HCT116 (cell line): ENCODE results near the gene NEK8. TPM values are rescaled to one million over a fixed set of nuclear protein-coding genes. Genes with fewer than 3 reads are reported as not detected.

Experiments
- ATAC-seq: fragments of 200-7000 bp; cut with Tn5 transposase; 2 replicates; pipeline ENCODE4 v1.9.1; 2020; ENCODE audit warnings: mild to moderate bottlenecking, moderate library complexity
- BruUV-seq: library from RNA; stranded (reverse); fragments of 400-500 nt; replicated peaks from 2 replicates; lab custom pipeline; 2021; lab: Mats Ljungman, UMichigan
- CTCF ChIA-PET: fragments of 300-600 bp; sonication (Branson Sonifier 250); formaldehyde crosslinking; loops from one replicate; lab custom pipeline; 2021; ENCODE audit warnings: antibody characterized with exemption; lab: Charles Lee
- POLR2A ChIA-PET: fragments of 300-600, 350-600 bp; sonication (Branson Sonifier 250); formaldehyde crosslinking; loops from one replicate; lab custom pipeline; 2021; ENCODE audit warnings: antibody characterized with exemption; lab: Charles Lee
- RAD21 ChIA-PET, 2 experiments: fragments of 300-600 bp; sonication (Branson Sonifier 250); formaldehyde crosslinking; loops; one replicate each; lab custom pipeline; 2023; ENCODE audit warnings: low total read pairs in 2 of 2; ENCODE audit not compliant: uncharacterized antibody in 2 of 2, unreplicated experiment in 2 of 2, low non-redundant PET in 1 of 2; lab: Charles Lee
- DNase-seq: peaks from one replicate; pipeline ENCODE4 v3.0.0-alpha.2; 2010; ENCODE audit warnings: low read depth, low spot score
- H2AFZ ChIP-seq: fragments of 200-600 bp; shearing (Covaris generic), sonication (generic); 2 replicates; pipeline ENCODE4 v1.6.1; 2017; ENCODE audit warnings: low read depth, mixed run types, mixed read lengths, antibody characterized with exemption, low read length; ENCODE audit not compliant: poor library complexity, severe bottlenecking
- H3K27ac ChIP-seq: 2 replicates; pipeline ENCODE4 v1.5.1; 2012; ENCODE audit warnings: low read depth, low read length
- H3K27me3 ChIP-seq: fragments of 200-600 bp; sonication (generic); 2 replicates; pipeline ENCODE4 v1.6.1; 2016; ENCODE audit warnings: mixed run types, low read length, mixed read lengths; ENCODE audit not compliant: insufficient read depth
- H3K36me3 ChIP-seq, 2 experiments: fragments of 200-500 bp in 1 of 2; fragments of 200-600 bp in 1 of 2; sonication (Bioruptor generic) in 1 of 2; sonication (generic) in 1 of 2; 2 replicates each; pipeline versions ENCODE4 v1.5.1 to v1.6.1; 2014 to 2016; ENCODE audit warnings: low read length in 2 of 2, inconsistent platforms in 1 of 2, mixed read lengths in 1 of 2, mixed run types in 1 of 2; ENCODE audit not compliant: insufficient read depth in 2 of 2, control insufficient read depth in 1 of 2
- H3K4me1 ChIP-seq, 2 experiments: fragments of 200-600 bp in 1 of 2; sonication (generic) in 1 of 2; 2 replicates each; pipeline versions ENCODE4 v1.5.1 to v1.6.1; 2012 to 2017; ENCODE audit warnings: low read length in 2 of 2, inconsistent platforms in 1 of 2, mild to moderate bottlenecking in 1 of 2, mixed read lengths in 1 of 2, mixed run types in 1 of 2, moderate library complexity in 1 of 2; ENCODE audit not compliant: insufficient read depth in 2 of 2, control insufficient read depth in 1 of 2
- H3K4me2 ChIP-seq: fragments of 200-600 bp; sonication (generic); 2 replicates; pipeline ENCODE4 v1.6.1; 2017; ENCODE audit warnings: mixed run types, low read length, mixed read lengths
- H3K4me3 ChIP-seq, 2 experiments: fragments of 200-600 bp in 1 of 2; sonication (generic) in 1 of 2; replicated peaks in 1 of 2; 2 replicates each; pipeline ENCODE4 v1.5.1; 2011 to 2016; ENCODE audit warnings: low read length in 2 of 2, control low read depth in 1 of 2, low read depth in 1 of 2, mild to moderate bottlenecking in 1 of 2, mixed read lengths in 1 of 2, mixed run types in 1 of 2
- H3K79me2 ChIP-seq: fragments of 200-600 bp; sonication (generic); 2 replicates; pipeline ENCODE4 v1.6.1; 2017; ENCODE audit warnings: mild to moderate bottlenecking, mixed run types, low read length, moderate library complexity, mixed read lengths; ENCODE audit not compliant: insufficient read depth
- H3K9ac ChIP-seq: fragments of 200-600 bp; sonication (generic); 2 replicates; pipeline ENCODE4 v1.6.1; 2016; ENCODE audit warnings: low read length, mixed read lengths
- H3K9me2 ChIP-seq: fragments of 200-600 bp; sonication (generic), shearing (Covaris generic); 2 replicates; pipeline ENCODE4 v1.6.1; 2017; ENCODE audit warnings: mixed run types, mild to moderate bottlenecking, moderate library complexity; ENCODE audit not compliant: insufficient read depth
- H3K9me3 ChIP-seq, 2 experiments: fragments of 200-500 bp in 1 of 2; fragments of 200-600 bp in 1 of 2; sonication (Bioruptor generic) in 1 of 2; sonication (generic) in 1 of 2; 2 replicates each; pipeline ENCODE4 v1.6.1; 2014 to 2017; ENCODE audit warnings: low read length in 2 of 2, mixed read lengths in 2 of 2, inconsistent platforms in 1 of 2, low read depth in 1 of 2, mild to moderate bottlenecking in 1 of 2, mixed run types in 1 of 2, moderate library complexity in 1 of 2; ENCODE audit not compliant: control insufficient read depth in 1 of 2, insufficient read depth in 1 of 2
- H4K20me1 ChIP-seq: fragments of 200-600 bp; sonication (generic), shearing (Covaris generic); 2 replicates; pipeline ENCODE4 v1.6.1; 2017; ENCODE audit warnings: mixed run types, mild to moderate bottlenecking, moderate library complexity; ENCODE audit not compliant: insufficient read depth
- CBX3 ChIP-seq: IDR thresholded peaks from 2 replicates; pipeline ENCODE4 v1.6.1; 2012; ENCODE audit warnings: low read depth
- CEBPB ChIP-seq: IDR thresholded peaks from 2 replicates; pipeline ENCODE4 v1.6.1; 2012; ENCODE audit warnings: low read depth
- EGR1 ChIP-seq: IDR thresholded peaks from 2 replicates; pipeline ENCODE4 v1.6.1; 2012; ENCODE audit warnings: low read depth
- ELF1 ChIP-seq: IDR thresholded peaks from 2 replicates; pipeline ENCODE4 v1.6.1; 2012; ENCODE audit warnings: low read depth, borderline replicate concordance
- EZH2phosphoT487 ChIP-seq: fragments of 200-600 bp; IDR thresholded peaks from 2 replicates; pipeline ENCODE4 v1.6.1; 2018; ENCODE audit warnings: antibody characterized with exemption, borderline replicate concordance
- FOSL1 ChIP-seq: IDR thresholded peaks from 2 replicates; pipeline ENCODE4 v1.6.1; 2012; ENCODE audit warnings: low read depth
- JUND ChIP-seq: IDR thresholded peaks from 2 replicates; pipeline ENCODE4 v1.6.1; 2012
- RAD21 ChIP-seq: IDR thresholded peaks from 2 replicates; pipeline ENCODE4 v1.6.1; 2012; ENCODE audit warnings: low read depth, mild to moderate bottlenecking
- SIN3A ChIP-seq: IDR thresholded peaks from 2 replicates; pipeline ENCODE4 v1.6.1; 2012; ENCODE audit warnings: low read depth
- SP1 ChIP-seq: IDR thresholded peaks from 2 replicates; pipeline ENCODE4 v1.6.1; 2012; ENCODE audit warnings: low read depth
- SRF ChIP-seq: IDR thresholded peaks from 2 replicates; pipeline ENCODE4 v1.6.1; 2012; ENCODE audit warnings: low read depth
- YY1 ChIP-seq: IDR thresholded peaks from 2 replicates; pipeline ENCODE4 v1.6.1; 2011; ENCODE audit warnings: low read length, low read depth, moderate library complexity, mild to moderate bottlenecking; ENCODE audit not compliant: insufficient replicate concordance; ENCODE audit errors: extremely low read depth
- ZFX ChIP-seq: fragments of 450-650 bp; IDR thresholded peaks from 2 replicates; pipeline ENCODE4 v1.6.1; 2017
- ZNF274 ChIP-seq: fragments of 200-500 bp; sonication (Bioruptor generic); IDR thresholded peaks from 2 replicates; pipeline ENCODE4 v1.6.1; 2014; ENCODE audit warnings: mild to moderate bottlenecking, low read depth, low read length, inconsistent platforms
- intact Hi-C: fragments of 100-400 bp; cut with micrococcal nuclease; formaldehyde crosslinking; loops from 2 replicates; pipeline ENCODE4 v1.10.0; 2022
- total RNA-seq: library from RNA; stranded (reverse); gene quantifications from one replicate; pipeline ENCODE4 v1.2.1, GENCODE V29; 2021; ENCODE audit not compliant: unreplicated experiment
- TF ChIP-seq, protein P1 (sequence below): IDR thresholded peaks from 2 replicates; pipeline ENCODE4 v1.6.1; 2012; ENCODE audit warnings: low read depth
- TF ChIP-seq, protein P2 (sequence below), 3 experiments: fragments of 200-600 bp in 1 of 3; sonication (generic) in 1 of 3; IDR thresholded peaks in 2 of 3; conservative IDR thresholded peaks in 1 of 3; 2 replicates each; pipeline ENCODE4 v1.5.1; 2012 to 2017; ENCODE audit warnings: low read depth in 2 of 3, low read length in 2 of 3, antibody characterized with exemption in 1 of 3, borderline replicate concordance in 1 of 3, control low read depth in 1 of 3, mild to moderate bottlenecking in 1 of 3, mixed read lengths in 1 of 3, mixed run types in 1 of 3, moderate library complexity in 1 of 3; ENCODE audit not compliant: insufficient read depth in 1 of 3
- TF ChIP-seq, protein P3 (sequence below): IDR thresholded peaks from 2 replicates; pipeline ENCODE4 v1.6.1; 2012
- TF ChIP-seq, protein P4 (sequence below): IDR thresholded peaks from 2 replicates; pipeline ENCODE4 v1.6.1; 2011; ENCODE audit warnings: mild to moderate bottlenecking, low read length, moderate library complexity; ENCODE audit not compliant: insufficient replicate concordance; ENCODE audit errors: extremely low read depth

Gene NEK8
- total RNA-seq, 1 experiment from 2014 or later = 7.0 TPM

- Histone ChIP-seq H3K27me3 (no peaks in the 10 kb centered on the region), H3K4me2 (no peak overlapping the region), H3K9me2 (no peaks in the 10 kb centered on the region), H3K9ac (no peak overlapping the region), H3K27ac (no peak overlapping the region), H4K20me1 (no peaks in the 10 kb centered on the region), H3K9me3 (no peaks in the 10 kb centered on the region), H3K36me3 (peaks cover 26 to 31% of the 10 kb centered on the region in 2 experiments), H3K79me2 (no peaks in the 10 kb centered on the region), H3K4me1 (no peaks in the 10 kb centered on the region), H2AFZ (no peak overlapping the region), H3K4me3 (no peak overlapping the region)
- no TSS peak for BruUV-seq
- intact Hi-C loops = no loop called here
- ATAC-seq = no peak
- DNase-seq = no peak
- ChIA-PET CTCF (no interaction called here), POLR2A (interaction anchor here (1.0 kb wide), 1 partner anchor 16 kb away, joined by 3 read pairs; the partner anchor contains the start of gene RPL23A), RAD21 (no interaction called here)
- TF ChIP-seq SRF = no peak
- TF ChIP-seq CEBPB = no peak
- TF ChIP-seq, protein P1, sequence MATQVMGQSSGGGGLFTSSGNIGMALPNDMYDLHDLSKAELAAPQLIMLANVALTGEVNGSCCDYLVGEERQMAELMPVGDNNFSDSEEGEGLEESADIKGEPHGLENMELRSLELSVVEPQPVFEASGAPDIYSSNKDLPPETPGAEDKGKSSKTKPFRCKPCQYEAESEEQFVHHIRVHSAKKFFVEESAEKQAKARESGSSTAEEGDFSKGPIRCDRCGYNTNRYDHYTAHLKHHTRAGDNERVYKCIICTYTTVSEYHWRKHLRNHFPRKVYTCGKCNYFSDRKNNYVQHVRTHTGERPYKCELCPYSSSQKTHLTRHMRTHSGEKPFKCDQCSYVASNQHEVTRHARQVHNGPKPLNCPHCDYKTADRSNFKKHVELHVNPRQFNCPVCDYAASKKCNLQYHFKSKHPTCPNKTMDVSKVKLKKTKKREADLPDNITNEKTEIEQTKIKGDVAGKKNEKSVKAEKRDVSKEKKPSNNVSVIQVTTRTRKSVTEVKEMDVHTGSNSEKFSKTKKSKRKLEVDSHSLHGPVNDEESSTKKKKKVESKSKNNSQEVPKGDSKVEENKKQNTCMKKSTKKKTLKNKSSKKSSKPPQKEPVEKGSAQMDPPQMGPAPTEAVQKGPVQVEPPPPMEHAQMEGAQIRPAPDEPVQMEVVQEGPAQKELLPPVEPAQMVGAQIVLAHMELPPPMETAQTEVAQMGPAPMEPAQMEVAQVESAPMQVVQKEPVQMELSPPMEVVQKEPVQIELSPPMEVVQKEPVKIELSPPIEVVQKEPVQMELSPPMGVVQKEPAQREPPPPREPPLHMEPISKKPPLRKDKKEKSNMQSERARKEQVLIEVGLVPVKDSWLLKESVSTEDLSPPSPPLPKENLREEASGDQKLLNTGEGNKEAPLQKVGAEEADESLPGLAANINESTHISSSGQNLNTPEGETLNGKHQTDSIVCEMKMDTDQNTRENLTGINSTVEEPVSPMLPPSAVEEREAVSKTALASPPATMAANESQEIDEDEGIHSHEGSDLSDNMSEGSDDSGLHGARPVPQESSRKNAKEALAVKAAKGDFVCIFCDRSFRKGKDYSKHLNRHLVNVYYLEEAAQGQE = no peak
- TF ChIP-seq EZH2phosphoT487 = no peak
- TF ChIP-seq ZFX = no peak
- no peak for TF ChIP-seq ELF1
- no peak for TF ChIP-seq JUND
- TF ChIP-seq, protein P2, sequence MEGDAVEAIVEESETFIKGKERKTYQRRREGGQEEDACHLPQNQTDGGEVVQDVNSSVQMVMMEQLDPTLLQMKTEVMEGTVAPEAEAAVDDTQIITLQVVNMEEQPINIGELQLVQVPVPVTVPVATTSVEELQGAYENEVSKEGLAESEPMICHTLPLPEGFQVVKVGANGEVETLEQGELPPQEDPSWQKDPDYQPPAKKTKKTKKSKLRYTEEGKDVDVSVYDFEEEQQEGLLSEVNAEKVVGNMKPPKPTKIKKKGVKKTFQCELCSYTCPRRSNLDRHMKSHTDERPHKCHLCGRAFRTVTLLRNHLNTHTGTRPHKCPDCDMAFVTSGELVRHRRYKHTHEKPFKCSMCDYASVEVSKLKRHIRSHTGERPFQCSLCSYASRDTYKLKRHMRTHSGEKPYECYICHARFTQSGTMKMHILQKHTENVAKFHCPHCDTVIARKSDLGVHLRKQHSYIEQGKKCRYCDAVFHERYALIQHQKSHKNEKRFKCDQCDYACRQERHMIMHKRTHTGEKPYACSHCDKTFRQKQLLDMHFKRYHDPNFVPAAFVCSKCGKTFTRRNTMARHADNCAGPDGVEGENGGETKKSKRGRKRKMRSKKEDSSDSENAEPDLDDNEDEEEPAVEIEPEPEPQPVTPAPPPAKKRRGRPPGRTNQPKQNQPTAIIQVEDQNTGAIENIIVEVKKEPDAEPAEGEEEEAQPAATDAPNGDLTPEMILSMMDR (IDR thresholded peaks at IDR 0.05 in 2 of 3, conservative IDR thresholded peaks at IDR 0.05 in 1 of 3; ENCODE audit: borderline replicate concordance in 1 of 3, insufficient read depth in 1 of 3, low read depth in 2 of 3, low read length in 2 of 3) = no peak
- TF ChIP-seq RAD21 = no peak
- TF ChIP-seq FOSL1 = no peak
- no peak for TF ChIP-seq YY1
- TF ChIP-seq, protein P3, sequence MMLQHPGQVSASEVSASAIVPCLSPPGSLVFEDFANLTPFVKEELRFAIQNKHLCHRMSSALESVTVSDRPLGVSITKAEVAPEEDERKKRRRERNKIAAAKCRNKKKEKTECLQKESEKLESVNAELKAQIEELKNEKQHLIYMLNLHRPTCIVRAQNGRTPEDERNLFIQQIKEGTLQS = no peak
- TF ChIP-seq SIN3A = no peak
- TF ChIP-seq SP1 = no peak
- no peak for TF ChIP-seq EGR1
- TF ChIP-seq, protein P4, sequence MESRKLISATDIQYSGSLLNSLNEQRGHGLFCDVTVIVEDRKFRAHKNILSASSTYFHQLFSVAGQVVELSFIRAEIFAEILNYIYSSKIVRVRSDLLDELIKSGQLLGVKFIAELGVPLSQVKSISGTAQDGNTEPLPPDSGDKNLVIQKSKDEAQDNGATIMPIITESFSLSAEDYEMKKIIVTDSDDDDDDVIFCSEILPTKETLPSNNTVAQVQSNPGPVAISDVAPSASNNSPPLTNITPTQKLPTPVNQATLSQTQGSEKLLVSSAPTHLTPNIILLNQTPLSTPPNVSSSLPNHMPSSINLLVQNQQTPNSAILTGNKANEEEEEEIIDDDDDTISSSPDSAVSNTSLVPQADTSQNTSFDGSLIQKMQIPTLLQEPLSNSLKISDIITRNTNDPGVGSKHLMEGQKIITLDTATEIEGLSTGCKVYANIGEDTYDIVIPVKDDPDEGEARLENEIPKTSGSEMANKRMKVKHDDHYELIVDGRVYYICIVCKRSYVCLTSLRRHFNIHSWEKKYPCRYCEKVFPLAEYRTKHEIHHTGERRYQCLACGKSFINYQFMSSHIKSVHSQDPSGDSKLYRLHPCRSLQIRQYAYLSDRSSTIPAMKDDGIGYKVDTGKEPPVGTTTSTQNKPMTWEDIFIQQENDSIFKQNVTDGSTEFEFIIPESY = no peak
- no peak for TF ChIP-seq CBX3
- no peak for TF ChIP-seq ZNF274
These were observed 24.9 kb upstream of the NEK8 start for GRCh38 chr17:28703552-28704218.
